Astrocyte (in vitro differentiated cells and primary cell): ENCODE results near the gene ACY1. TPM values are rescaled to one million over a fixed set of nuclear protein-coding genes. Genes with fewer than 3 reads are reported as not detected.

Source experiments
- DNase-seq: peaks from one replicate; pipeline ENCODE4 v3.0.0-alpha.2; 2010; ENCODE audit warnings: low read depth
- FAIRE-seq: peaks from 2 replicates; lab custom pipeline; 2011; peaks lifted over from hg19 to GRCh38; lab: Jason Lieb, UNC
- H2AFZ ChIP-seq: 2 replicates; pipeline ENCODE4 v1.6.0; 2012; ENCODE audit warnings: low read depth, low read length, inconsistent platforms
- H3K27ac ChIP-seq: 2 replicates; pipeline ENCODE4 v1.5.1; 2011; ENCODE audit warnings: low read depth, low read length, inconsistent platforms
- H3K27me3 ChIP-seq: 2 replicates; pipeline ENCODE4 v1.6.0; 2011; ENCODE audit warnings: low read length, inconsistent platforms; ENCODE audit not compliant: insufficient read depth
- H3K36me3 ChIP-seq: 2 replicates; pipeline ENCODE4 v1.5.1; 2011; ENCODE audit warnings: low read length, inconsistent platforms; ENCODE audit not compliant: insufficient read depth
- H3K4me1 ChIP-seq: 2 replicates; pipeline ENCODE4 v1.5.1; 2011; ENCODE audit warnings: low read length, inconsistent platforms; ENCODE audit not compliant: insufficient read depth
- H3K4me2 ChIP-seq: 2 replicates; pipeline ENCODE4 v1.6.0; 2012; ENCODE audit warnings: low read length, inconsistent platforms
- H3K4me3 ChIP-seq: 2 replicates; pipeline ENCODE4 v1.5.1; 2011; ENCODE audit warnings: low read depth, mild to moderate bottlenecking, low read length, inconsistent platforms; ENCODE audit not compliant: insufficient read depth
- H3K79me2 ChIP-seq: 2 replicates; pipeline ENCODE4 v1.6.0; 2012; ENCODE audit warnings: mild to moderate bottlenecking, low read length, inconsistent platforms; ENCODE audit not compliant: insufficient read depth
- H3K9ac ChIP-seq: 2 replicates; pipeline ENCODE4 v1.6.0; 2012; ENCODE audit warnings: mild to moderate bottlenecking, low read length, inconsistent platforms
- H3K9me3 ChIP-seq: 2 replicates; pipeline ENCODE4 v1.5.1; 2012; ENCODE audit warnings: low read depth, mild to moderate bottlenecking, low read length, inconsistent platforms; ENCODE audit not compliant: insufficient read depth
- H4K20me1 ChIP-seq: 2 replicates; pipeline ENCODE4 v1.6.0; 2012; ENCODE audit warnings: low read length, inconsistent platforms; ENCODE audit not compliant: insufficient read depth
- H3K27ac Mint-ChIP-seq: one replicate; pipeline ENCODE4 v1.8.0; 2021; ENCODE audit warnings: mild to moderate bottlenecking, mixed read lengths; ENCODE audit not compliant: unreplicated experiment
- H3K27me3 Mint-ChIP-seq: one replicate; pipeline ENCODE4 v1.8.0; 2021; ENCODE audit warnings: low read depth, mixed read lengths; ENCODE audit not compliant: unreplicated experiment
- H3K36me3 Mint-ChIP-seq: one replicate; pipeline ENCODE4 v1.8.0; 2021; ENCODE audit warnings: low read depth, mixed read lengths; ENCODE audit not compliant: unreplicated experiment
- H3K4me1 Mint-ChIP-seq: one replicate; pipeline ENCODE4 v1.8.0; 2021; ENCODE audit warnings: low read depth, mixed read lengths; ENCODE audit not compliant: unreplicated experiment
- H3K4me3 Mint-ChIP-seq: one replicate; pipeline ENCODE4 v1.8.0; 2021; ENCODE audit warnings: mild to moderate bottlenecking, moderate library complexity, mixed read lengths; ENCODE audit not compliant: unreplicated experiment
- H3K9me3 Mint-ChIP-seq: one replicate; pipeline ENCODE4 v1.8.0; 2021; ENCODE audit warnings: mild to moderate bottlenecking, mixed read lengths; ENCODE audit not compliant: unreplicated experiment
- EZH2 ChIP-seq: IDR thresholded peaks from 2 replicates; pipeline ENCODE4 v1.6.1; 2012; ENCODE audit warnings: mild to moderate bottlenecking, low read length, inconsistent platforms; ENCODE audit not compliant: insufficient read depth
- total RNA-seq: library from RNA; stranded (reverse); gene quantifications from 2 replicates; pipeline ENCODE4 v1.2.1, GENCODE V29; 2021
- TF ChIP-seq, protein P1 (sequence below): IDR thresholded peaks from 2 replicates; pipeline ENCODE4 v1.5.1; 2011; ENCODE audit warnings: low read depth, mild to moderate bottlenecking, inconsistent platforms, low read length, moderate library complexity; ENCODE audit not compliant: insufficient read depth

Gene ACY1
- total RNA-seq, 1 donor from 2014 or later, result 16.4 TPM

DNA sequence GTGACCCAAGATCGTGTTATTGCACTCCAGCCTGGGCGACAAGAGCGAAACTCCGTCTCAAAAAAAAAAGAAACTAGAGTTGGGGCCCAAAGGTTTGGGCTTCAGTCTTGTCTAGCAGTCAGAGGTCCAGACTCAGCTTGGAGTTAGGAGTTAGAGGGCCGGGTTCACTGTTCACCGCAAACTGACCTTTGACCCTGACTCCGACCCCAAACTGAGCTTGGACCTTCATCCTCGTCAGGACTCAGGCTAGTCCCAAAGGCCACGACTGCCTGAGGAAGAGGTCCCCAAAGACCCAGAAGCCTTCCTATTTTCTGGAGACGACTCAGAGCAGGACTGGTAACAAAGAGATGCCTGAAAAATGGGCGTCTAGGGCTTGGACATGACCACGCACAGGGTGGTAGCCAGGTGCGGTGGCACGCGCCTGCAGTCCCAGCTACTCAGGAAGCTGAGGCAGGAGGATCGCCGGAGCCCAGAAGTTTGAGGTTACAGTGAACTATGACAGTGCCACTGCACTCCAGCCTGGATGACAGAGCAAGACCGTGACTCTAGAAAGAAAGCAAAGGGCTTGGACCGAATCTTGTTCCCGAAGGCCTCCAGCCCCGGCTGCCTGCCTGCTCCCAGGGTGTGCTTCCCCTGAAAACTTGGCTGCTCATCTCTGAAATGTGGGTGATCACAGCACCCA, 35.1 kb downstream of the ACY1 start:
- FAIRE-seq, result no peak
- Histone ChIP-seq H3K27ac (no peak overlapping the region), H3K79me2 (no peaks in the 10 kb centered on the region)

DNA sequence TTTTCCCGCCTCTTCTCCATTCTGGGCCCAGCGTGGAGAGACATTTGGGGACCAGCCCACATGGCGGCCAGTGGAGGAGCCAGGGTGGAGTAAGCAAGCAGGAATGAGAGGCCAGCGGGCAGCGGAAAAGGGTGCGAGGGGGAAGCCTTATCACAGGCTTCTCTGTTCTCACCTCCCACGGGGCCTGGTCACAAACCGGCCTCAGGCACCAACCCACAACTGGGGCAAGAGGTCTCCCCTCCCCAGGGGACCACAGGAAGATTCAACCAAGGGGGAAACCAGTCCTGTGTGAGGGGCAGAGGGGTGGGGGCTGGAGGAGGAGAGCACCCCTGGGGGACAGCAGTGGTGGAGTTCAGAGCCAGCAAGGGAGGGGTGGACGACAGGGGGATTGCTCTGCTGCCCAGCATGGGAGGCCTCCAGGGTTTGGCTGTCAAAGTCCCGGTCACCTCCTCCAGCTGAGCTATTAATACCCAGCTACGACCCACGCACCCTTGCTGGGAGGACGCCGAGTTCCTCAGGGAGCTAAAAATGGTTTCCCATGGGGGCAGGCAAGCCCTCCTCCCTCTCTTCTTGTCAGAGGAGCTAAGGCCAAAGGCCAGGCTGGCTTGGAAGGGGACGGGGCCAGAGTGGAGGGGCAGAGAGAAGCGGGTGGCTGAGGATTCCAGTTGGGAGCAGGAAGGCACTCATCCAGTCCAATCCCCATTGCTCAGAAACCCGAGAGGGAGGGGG, 36.2 kb downstream of the ACY1 start:
- H3K27me3 Mint-ChIP-seq, result no peaks in the 10 kb centered on the region
- no peaks in the 10 kb centered on the region for H4K20me1 ChIP-seq
- H3K36me3 ChIP-seq, result no peaks in the 10 kb centered on the region
- H3K4me1 ChIP-seq, result peaks cover 10% of the 10 kb centered on the region
- H3K27me3 ChIP-seq, result no peaks in the 10 kb centered on the region
- no peak overlapping the region for H3K4me2 ChIP-seq
- H3K36me3 Mint-ChIP-seq, result no peaks in the 10 kb centered on the region
- no peaks in the 10 kb centered on the region for H3K9me3 ChIP-seq
- H2AFZ ChIP-seq, result no peak overlapping the region
- H3K4me3 Mint-ChIP-seq, result no peak overlapping the region
- no peaks in the 10 kb centered on the region for H3K79me2 ChIP-seq
- DNase-seq, result no peak
- H3K27ac Mint-ChIP-seq, result no peak overlapping the region
- H3K27ac ChIP-seq, result no peak overlapping the region
- H3K9me3 Mint-ChIP-seq, result no peaks in the 10 kb centered on the region
- H3K9ac ChIP-seq, result no peak overlapping the region
- no peak overlapping the region for H3K4me3 ChIP-seq
- no peak for TF ChIP-seq EZH2
- TF ChIP-seq, protein P1, sequence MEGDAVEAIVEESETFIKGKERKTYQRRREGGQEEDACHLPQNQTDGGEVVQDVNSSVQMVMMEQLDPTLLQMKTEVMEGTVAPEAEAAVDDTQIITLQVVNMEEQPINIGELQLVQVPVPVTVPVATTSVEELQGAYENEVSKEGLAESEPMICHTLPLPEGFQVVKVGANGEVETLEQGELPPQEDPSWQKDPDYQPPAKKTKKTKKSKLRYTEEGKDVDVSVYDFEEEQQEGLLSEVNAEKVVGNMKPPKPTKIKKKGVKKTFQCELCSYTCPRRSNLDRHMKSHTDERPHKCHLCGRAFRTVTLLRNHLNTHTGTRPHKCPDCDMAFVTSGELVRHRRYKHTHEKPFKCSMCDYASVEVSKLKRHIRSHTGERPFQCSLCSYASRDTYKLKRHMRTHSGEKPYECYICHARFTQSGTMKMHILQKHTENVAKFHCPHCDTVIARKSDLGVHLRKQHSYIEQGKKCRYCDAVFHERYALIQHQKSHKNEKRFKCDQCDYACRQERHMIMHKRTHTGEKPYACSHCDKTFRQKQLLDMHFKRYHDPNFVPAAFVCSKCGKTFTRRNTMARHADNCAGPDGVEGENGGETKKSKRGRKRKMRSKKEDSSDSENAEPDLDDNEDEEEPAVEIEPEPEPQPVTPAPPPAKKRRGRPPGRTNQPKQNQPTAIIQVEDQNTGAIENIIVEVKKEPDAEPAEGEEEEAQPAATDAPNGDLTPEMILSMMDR, result no peak
- peaks cover 32% of the 10 kb centered on the region for H3K4me1 Mint-ChIP-seq
- no peak for FAIRE-seq

More for the DNA sequence above, 35.1 kb downstream of the ACY1 start:
- Histone ChIP-seq H4K20me1 (no peaks in the 10 kb centered on the region), H3K27me3 (no peaks in the 10 kb centered on the region), H3K9ac (no peak overlapping the region), H2AFZ (no peak overlapping the region), H3K4me1 (peaks cover 10% of the 10 kb centered on the region), H3K9me3 (no peaks in the 10 kb centered on the region), H3K4me2 (no peak overlapping the region), H3K36me3 (no peaks in the 10 kb centered on the region), H3K4me3 (no peak overlapping the region)
- Mint-ChIP-seq H3K9me3 (no peaks in the 10 kb centered on the region), H3K4me3 (no peak overlapping the region), H3K27me3 (no peaks in the 10 kb centered on the region), H3K4me1 (peaks cover 25% of the 10 kb centered on the region), H3K27ac (no peak overlapping the region), H3K36me3 (no peaks in the 10 kb centered on the region)
- no peak for TF ChIP-seq EZH2
- TF ChIP-seq, protein P1, result no peak
- DNase-seq, result no peak

DNA sequence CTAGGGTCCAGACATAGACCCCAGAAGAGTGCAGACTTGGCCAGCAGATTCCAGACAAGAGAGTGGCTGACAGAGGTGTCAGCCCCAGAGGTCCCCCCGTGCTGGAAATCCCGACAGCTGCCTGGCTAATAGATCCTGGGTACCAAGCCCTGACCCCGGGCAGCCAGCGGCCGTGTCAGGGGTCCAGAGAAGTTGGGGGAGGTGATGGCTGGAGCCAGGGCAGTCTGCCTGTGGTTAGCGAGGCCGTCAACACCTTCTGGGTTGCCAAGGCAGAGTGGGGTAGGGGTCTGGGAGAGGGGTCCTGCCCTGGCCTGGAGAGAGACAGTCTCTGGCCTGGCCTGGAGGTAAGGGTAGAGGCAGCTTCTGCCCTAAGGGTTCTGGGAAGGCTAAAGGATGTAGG, 37.5 kb downstream of the ACY1 start:
- H3K27ac Mint-ChIP-seq, result no peak overlapping the region
- TF ChIP-seq, protein P1, result no peak
- TF ChIP-seq EZH2, result no peak
- no peaks in the 10 kb centered on the region for H3K9me3 Mint-ChIP-seq
- Histone ChIP-seq H3K79me2 (no peaks in the 10 kb centered on the region), H4K20me1 (no peaks in the 10 kb centered on the region), H3K27ac (no peak overlapping the region), H3K4me2 (no peak overlapping the region), H3K9me3 (no peaks in the 10 kb centered on the region), H3K9ac (no peak overlapping the region), H3K4me1 (peaks cover 10% of the 10 kb centered on the region), H3K27me3 (no peaks in the 10 kb centered on the region), H2AFZ (no peak overlapping the region), H3K36me3 (no peaks in the 10 kb centered on the region), H3K4me3 (no peak overlapping the region)
- H3K4me3 Mint-ChIP-seq, result no peak overlapping the region
- H3K36me3 Mint-ChIP-seq, result no peaks in the 10 kb centered on the region
- DNase-seq, result no peak
- peaks cover 32% of the 10 kb centered on the region for H3K4me1 Mint-ChIP-seq
- FAIRE-seq, result no peak
- no peaks in the 10 kb centered on the region for H3K27me3 Mint-ChIP-seq
